K562 (cell line): ENCODE results near the gene MIEF1. TPM values are rescaled to one million over a fixed set of nuclear protein-coding genes. Genes with fewer than 3 reads are reported as not detected.
A peak's percentile ranks its signal among the peaks of the same experiment; 100 is the strongest.

ENCODE experiments used
- CXXC5 ChIP-seq: fragments of 250-450 bp; sonication (Bioruptor Pico); IDR thresholded peaks from 2 replicates; pipeline ENCODE4 v1.8.0; 2022; ENCODE audit warnings: inconsistent platforms, mild to moderate bottlenecking, moderate library complexity
- DACH1 ChIP-seq: fragments of 450-650 bp; IDR thresholded peaks from 2 replicates; pipeline ENCODE4 v1.6.1; 2018; ENCODE audit not compliant: partially characterized antibody
- MAZ ChIP-seq, 2 experiments: fragments of 450-650 bp in 1 of 2; sonication (generic) in 1 of 2; formaldehyde crosslinking; IDR thresholded peaks in 1 of 2; conservative IDR thresholded peaks in 1 of 2; 2 replicates each; pipeline versions ENCODE4 v1.4.0 to v1.5.0; 2020; ENCODE audit warnings: mild to moderate bottlenecking in 1 of 2, missing genetic modification reagents in 1 of 2
- PCBP1 ChIP-seq: fragments of 200-400 bp; formaldehyde crosslinking; IDR thresholded peaks from 2 replicates; pipeline ENCODE4 v1.6.1; 2018; ENCODE audit warnings: mild to moderate bottlenecking, low read depth, low read length; ENCODE audit not compliant: poor library complexity, severe bottlenecking
- PHF8 ChIP-seq: fragments of 200-600 bp; sonication (generic); IDR thresholded peaks from 2 replicates; pipeline ENCODE4 v1.6.1; 2012; ENCODE audit warnings: mixed run types, mild to moderate bottlenecking, inconsistent platforms, low read length, moderate library complexity, borderline replicate concordance
- RAD21 ChIP-seq, 2 experiments: fragments of 250-450 bp in 1 of 2; fragments of 450-650 bp in 1 of 2; sonication (Bioruptor Pico) in 1 of 2; formaldehyde crosslinking in 1 of 2; IDR thresholded peaks in 1 of 2; conservative IDR thresholded peaks in 1 of 2; 2 replicates each; pipeline versions ENCODE4 v1.4.0 to v1.8.0; 2020 to 2022; ENCODE audit warnings: mild to moderate bottlenecking in 2 of 2, moderate library complexity in 1 of 2
- RFX7 ChIP-seq: fragments of 250-450 bp; sonication (Bioruptor Pico); IDR thresholded peaks from 2 replicates; pipeline ENCODE4 v1.5.1; 2021; ENCODE audit warnings: mild to moderate bottlenecking
- SMARCA5 ChIP-seq: fragments of 450-650 bp; IDR thresholded peaks from 2 replicates; pipeline ENCODE4 v1.6.1; 2016
- SMARCE1 ChIP-seq: fragments of 450-650 bp; IDR thresholded peaks from 2 replicates; pipeline ENCODE4 v1.7.1; 2016; ENCODE audit warnings: mild to moderate bottlenecking
- SMC3 ChIP-seq: conservative IDR thresholded peaks from 2 replicates; pipeline ENCODE4 v1.6.1; 2011; ENCODE audit warnings: low read depth, low read length, improper control_type of control experiment; ENCODE audit not compliant: insufficient read depth
- SREBF2 ChIP-seq: sonication (generic); formaldehyde crosslinking; IDR thresholded peaks from 2 replicates; pipeline ENCODE4 v1.4.0; 2020; ENCODE audit warnings: mild to moderate bottlenecking, missing genetic modification reagents
- STAG1 ChIP-seq: sonication (generic); formaldehyde crosslinking; IDR thresholded peaks from 2 replicates; pipeline ENCODE4 v1.5.0; 2020; ENCODE audit warnings: missing genetic modification reagents, borderline replicate concordance
- TEAD1 ChIP-seq, 2 experiments: fragments of 450-650 bp in 1 of 2; sonication (generic) in 1 of 2; formaldehyde crosslinking; IDR thresholded peaks; 2 replicates each; pipeline versions ENCODE4 v1.4.0 to v1.8.0; 2020 to 2022; ENCODE audit warnings: mild to moderate bottlenecking in 2 of 2, missing genetic modification reagents in 1 of 2
- TEAD4 ChIP-seq, 2 experiments: sonication (generic) in 1 of 2; formaldehyde crosslinking in 1 of 2; IDR thresholded peaks; 2 replicates each; pipeline versions ENCODE4 v1.6.1 to v1.8.0; 2012 to 2022; ENCODE audit warnings: borderline replicate concordance in 1 of 2, inconsistent platforms in 1 of 2, low read length in 1 of 2, mild to moderate bottlenecking in 1 of 2, missing genetic modification reagents in 1 of 2
- XRCC5 ChIP-seq: fragments of 200-400 bp; formaldehyde crosslinking; IDR thresholded peaks from 2 replicates; pipeline ENCODE4 v1.6.1; 2017; ENCODE audit warnings: low read depth, mild to moderate bottlenecking, low read length
- ZBTB7A ChIP-seq: IDR thresholded peaks from 2 replicates; pipeline ENCODE4 v1.6.1; 2011; ENCODE audit warnings: low read depth, mild to moderate bottlenecking, low read length, moderate library complexity, borderline replicate concordance; ENCODE audit not compliant: control insufficient read depth
- polyA plus RNA-seq, 8 experiments: library from polyadenylated mRNA; depleted of rRNA in 4 of 8; stranded (reverse) in 5 of 8; unstranded in 3 of 8; fragments of >200 nt; fragmentation: Nextera tagmentation in 2 of 8; fragmentation: Illumina TruSeq in 1 of 8; extraction: Ambion mirVana in 2 of 8; extraction: Trizol in 1 of 8; gene quantifications; 2 replicates each; pipeline versions ENCODE4 v1.2.1 to v1.2.3, GENCODE V29; 2011 to 2014; ENCODE audit warnings: inconsistent platforms in 1 of 8, missing spikeins in 1 of 8
- total RNA-seq, 7 experiments: library from RNA; depleted of rRNA in 6 of 7; stranded (reverse); fragments of >200 nt in 6 of 7; fragmentation: Illumina TruSeq in 2 of 7; extraction: Trizol in 2 of 7; gene quantifications; 2 replicates each; pipeline versions ENCODE4 v1.2.1 to v1.2.3, GENCODE V29; 2011 to 2021; ENCODE audit warnings: low replicate concordance in 1 of 7
- TF ChIP-seq, protein P1 (sequence below): conservative IDR thresholded peaks from 2 replicates; pipeline ENCODE4 v1.6.1; 2011; ENCODE audit warnings: low read depth, mild to moderate bottlenecking, low read length; ENCODE audit not compliant: control insufficient read depth
- TF ChIP-seq, protein P2 (sequence below), 2 experiments: IDR thresholded peaks; 2 replicates each; pipeline ENCODE4 v1.6.1; 2011; ENCODE audit warnings: borderline replicate concordance in 1 of 2, control low read depth in 1 of 2, low read depth in 1 of 2, low read length in 1 of 2, mild to moderate bottlenecking in 1 of 2, mixed read lengths in 1 of 2, moderate library complexity in 1 of 2; ENCODE audit not compliant: insufficient read depth in 1 of 2, insufficient read length in 1 of 2, poor library complexity in 1 of 2, severe bottlenecking in 1 of 2; ENCODE audit errors: extremely low read depth in 1 of 2
- TF ChIP-seq, protein P3 (sequence below): sonication (generic); formaldehyde crosslinking; IDR thresholded peaks from 2 replicates; pipeline ENCODE4 v1.8.0; 2022; ENCODE audit warnings: missing genetic modification reagents, mild to moderate bottlenecking, moderate library complexity, borderline replicate concordance
- TF ChIP-seq, protein P4 (sequence below): sonication (generic); formaldehyde crosslinking; IDR thresholded peaks from 2 replicates; pipeline ENCODE4 v1.8.1; 2023; ENCODE audit warnings: mild to moderate bottlenecking, missing genetic modification reagents

MIEF1 gene
- total and polyA plus RNA-seq, 9 of the 15 experiments (the other 6 are each of a cell fraction or from before 2014, with no cell fraction given), result 10.9 to 51.8 (median 25.5) TPM

DNA sequence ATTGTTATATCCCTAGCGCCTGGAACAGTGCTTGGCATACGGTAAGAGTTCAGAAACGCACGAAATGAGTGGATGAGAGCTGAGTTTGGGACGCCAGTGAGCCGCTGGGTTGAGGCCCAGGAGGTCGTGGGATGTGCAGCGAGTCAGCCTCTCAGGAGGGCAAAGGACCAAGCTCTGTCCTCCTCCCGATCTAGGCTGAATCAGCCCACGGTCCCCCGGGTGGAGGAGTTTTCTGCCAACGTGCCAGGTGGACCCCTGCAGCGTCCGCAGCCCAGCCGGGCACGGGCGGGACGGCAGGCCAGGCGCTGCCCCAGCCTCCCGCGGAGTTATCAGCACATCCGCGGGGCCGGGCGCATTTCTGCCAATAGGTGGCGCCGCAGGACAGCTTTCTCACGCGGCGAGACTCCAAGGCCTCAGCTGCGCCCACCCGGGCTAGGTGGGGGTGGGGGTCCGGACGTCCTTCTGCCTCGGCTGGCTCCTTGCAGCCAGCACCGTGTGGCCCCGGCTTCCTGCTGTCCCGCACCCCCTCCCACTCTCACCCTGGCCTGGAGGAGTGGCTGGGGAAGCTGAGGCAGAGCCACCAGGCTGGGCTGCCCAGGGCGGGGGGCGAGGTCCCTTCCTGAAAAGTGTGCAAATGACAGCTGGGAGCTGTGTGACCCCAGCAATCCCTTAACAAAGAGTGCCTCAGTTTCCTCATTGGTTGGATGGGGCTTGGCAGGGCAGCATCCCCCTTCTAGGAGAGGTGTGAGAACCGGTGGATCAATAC is 32.7 kb downstream of the MIEF1 start (continued):
- TF ChIP-seq, protein P1, sequence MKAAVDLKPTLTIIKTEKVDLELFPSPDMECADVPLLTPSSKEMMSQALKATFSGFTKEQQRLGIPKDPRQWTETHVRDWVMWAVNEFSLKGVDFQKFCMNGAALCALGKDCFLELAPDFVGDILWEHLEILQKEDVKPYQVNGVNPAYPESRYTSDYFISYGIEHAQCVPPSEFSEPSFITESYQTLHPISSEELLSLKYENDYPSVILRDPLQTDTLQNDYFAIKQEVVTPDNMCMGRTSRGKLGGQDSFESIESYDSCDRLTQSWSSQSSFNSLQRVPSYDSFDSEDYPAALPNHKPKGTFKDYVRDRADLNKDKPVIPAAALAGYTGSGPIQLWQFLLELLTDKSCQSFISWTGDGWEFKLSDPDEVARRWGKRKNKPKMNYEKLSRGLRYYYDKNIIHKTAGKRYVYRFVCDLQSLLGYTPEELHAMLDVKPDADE, result no peak
- TF ChIP-seq RAD21 (CRISPR knock-in tag; conservative IDR thresholded peaks at IDR 0.05 in 1 of 2, IDR thresholded peaks at IDR 0.05 in 1 of 2) (peak; percentile 70 to 80), SMC3 (peak; percentile 77; the same call in 1 of the 2 replicates), SMARCA5 (peak; percentile 45; the same call in 1 of the 2 replicates), DACH1 (peak; percentile 24), SREBF2 (CRISPR knock-in tag) (no peak), CXXC5 (CRISPR knock-in tag) (peak; percentile 53; the same call in 1 of the 2 replicates), PCBP1 (peak; percentile 59), STAG1 (CRISPR knock-in tag) (peak; percentile 99), XRCC5 (0 out of 2 replicates have a peak, but pooled peaks have one; percentile 29), SMARCE1 (0 out of 2 replicates have a peak, but pooled peaks have one; percentile 36), RFX7 (CRISPR knock-in tag) (no peak), MAZ (CRISPR knock-in tag; conservative IDR thresholded peaks at IDR 0.05 in 1 of 2, IDR thresholded peaks at IDR 0.05 in 1 of 2) (peak in 1 of 2 experiments; percentile 66; a peak in 3 of 4 replicates), PHF8 (peak; percentile 20; the same call in 1 of the 2 replicates), TEAD4 (IDR thresholded peaks at IDR 0.05; ENCODE audit: low read length) (peak; percentile 90), TEAD4 (CRISPR knock-in tag; IDR thresholded peaks at IDR 0.05; ENCODE audit: borderline replicate concordance) (peak; percentile 98), ZBTB7A (peak; percentile 93), TEAD1 (CRISPR knock-in tag; IDR thresholded peaks at IDR 0.05) (peak; percentile 99 to 100)
- TF ChIP-seq, protein P2, sequence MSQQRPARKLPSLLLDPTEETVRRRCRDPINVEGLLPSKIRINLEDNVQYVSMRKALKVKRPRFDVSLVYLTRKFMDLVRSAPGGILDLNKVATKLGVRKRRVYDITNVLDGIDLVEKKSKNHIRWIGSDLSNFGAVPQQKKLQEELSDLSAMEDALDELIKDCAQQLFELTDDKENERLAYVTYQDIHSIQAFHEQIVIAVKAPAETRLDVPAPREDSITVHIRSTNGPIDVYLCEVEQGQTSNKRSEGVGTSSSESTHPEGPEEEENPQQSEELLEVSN (IDR thresholded peaks at IDR 0.05; ENCODE audit: borderline replicate concordance in 1 of 2, extremely low read depth in 1 of 2, insufficient read depth in 1 of 2, insufficient read length in 1 of 2, low read depth in 1 of 2, low read length in 1 of 2, poor library complexity in 1 of 2, severe bottlenecking in 1 of 2), result peak in 1 of 2 experiments; percentile 32
- TF ChIP-seq, protein P3, sequence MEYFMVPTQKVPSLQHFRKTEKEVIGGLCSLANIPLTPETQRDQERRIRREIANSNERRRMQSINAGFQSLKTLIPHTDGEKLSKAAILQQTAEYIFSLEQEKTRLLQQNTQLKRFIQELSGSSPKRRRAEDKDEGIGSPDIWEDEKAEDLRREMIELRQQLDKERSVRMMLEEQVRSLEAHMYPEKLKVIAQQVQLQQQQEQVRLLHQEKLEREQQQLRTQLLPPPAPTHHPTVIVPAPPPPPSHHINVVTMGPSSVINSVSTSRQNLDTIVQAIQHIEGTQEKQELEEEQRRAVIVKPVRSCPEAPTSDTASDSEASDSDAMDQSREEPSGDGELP (CRISPR knock-in tag), result peak; percentile 69; the same call in 1 of the 2 replicates
- TF ChIP-seq, protein P4, sequence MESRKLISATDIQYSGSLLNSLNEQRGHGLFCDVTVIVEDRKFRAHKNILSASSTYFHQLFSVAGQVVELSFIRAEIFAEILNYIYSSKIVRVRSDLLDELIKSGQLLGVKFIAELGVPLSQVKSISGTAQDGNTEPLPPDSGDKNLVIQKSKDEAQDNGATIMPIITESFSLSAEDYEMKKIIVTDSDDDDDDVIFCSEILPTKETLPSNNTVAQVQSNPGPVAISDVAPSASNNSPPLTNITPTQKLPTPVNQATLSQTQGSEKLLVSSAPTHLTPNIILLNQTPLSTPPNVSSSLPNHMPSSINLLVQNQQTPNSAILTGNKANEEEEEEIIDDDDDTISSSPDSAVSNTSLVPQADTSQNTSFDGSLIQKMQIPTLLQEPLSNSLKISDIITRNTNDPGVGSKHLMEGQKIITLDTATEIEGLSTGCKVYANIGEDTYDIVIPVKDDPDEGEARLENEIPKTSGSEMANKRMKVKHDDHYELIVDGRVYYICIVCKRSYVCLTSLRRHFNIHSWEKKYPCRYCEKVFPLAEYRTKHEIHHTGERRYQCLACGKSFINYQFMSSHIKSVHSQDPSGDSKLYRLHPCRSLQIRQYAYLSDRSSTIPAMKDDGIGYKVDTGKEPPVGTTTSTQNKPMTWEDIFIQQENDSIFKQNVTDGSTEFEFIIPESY (CRISPR knock-in tag), result peak; percentile 60
